H1 (cell line): ENCODE results near the gene DMBT1. TPM values are rescaled to one million over a fixed set of nuclear protein-coding genes. Genes with fewer than 3 reads are reported as not detected.

Experiments
- CTCF ChIA-PET: fragments of 300-600 bp; sonication (Branson Sonifier 250); formaldehyde crosslinking; loops from one replicate; lab custom pipeline; 2021; ENCODE audit not compliant: partially characterized antibody; lab: Charles Lee
- POLR2A ChIA-PET: fragments of 300-600 bp; sonication (Branson Sonifier 250); formaldehyde crosslinking; loops from one replicate; lab custom pipeline; 2021; ENCODE audit warnings: inconsistent platforms; ENCODE audit not compliant: partially characterized antibody; lab: Charles Lee
- DNase-seq, 2 experiments: peaks; one replicate each; pipeline versions ENCODE4 v3.0.0 to v3.0.0-alpha.2; 2010 to 2022; ENCODE audit warnings: low spot score in 2 of 2, low read depth in 1 of 2, mixed read lengths in 1 of 2
- FAIRE-seq: peaks from 2 replicates; lab custom pipeline; 2011; peaks lifted over from hg19 to GRCh38; lab: Jason Lieb, UNC
- H2AFZ ChIP-seq: 2 replicates; pipeline ENCODE4 v1.8.1; 2012; ENCODE audit warnings: low read length, inconsistent platforms
- H2AK5ac ChIP-seq: 2 replicates; pipeline ENCODE4 v1.6.1; 2013; ENCODE audit warnings: low read depth, low read length
- H2BK120ac ChIP-seq: replicated peaks from 2 replicates; pipeline ENCODE3; 2013; ENCODE audit warnings: low read depth, low read length, inconsistent platforms
- H2BK12ac ChIP-seq: 2 replicates; pipeline ENCODE4 v1.6.1; 2013; ENCODE audit warnings: low read depth, low read length
- H2BK15ac ChIP-seq: 2 replicates; pipeline ENCODE4 v1.6.1; 2013; ENCODE audit warnings: low read length
- H2BK20ac ChIP-seq: 2 replicates; pipeline ENCODE4 v1.6.1; 2013; ENCODE audit warnings: low read length
- H2BK5ac ChIP-seq: 2 replicates; pipeline ENCODE4 v1.6.1; 2013; ENCODE audit warnings: low read depth, low read length
- H3K14ac ChIP-seq: 2 replicates; pipeline ENCODE4 v1.6.1; 2013; ENCODE audit warnings: inconsistent platforms; ENCODE audit not compliant: insufficient read length
- H3K18ac ChIP-seq: 2 replicates; pipeline ENCODE4 v1.6.1; 2013; ENCODE audit warnings: low read length; ENCODE audit errors: extremely low read depth
- H3K23ac ChIP-seq: 2 replicates; pipeline ENCODE4 v1.6.1; 2013; ENCODE audit warnings: inconsistent platforms; ENCODE audit not compliant: insufficient read length
- H3K23me2 ChIP-seq: 2 replicates; pipeline ENCODE4 v1.6.1; 2013; ENCODE audit warnings: low read depth, low read length
- H3K27ac ChIP-seq: 2 replicates; pipeline ENCODE4 v1.6.1; 2011; ENCODE audit warnings: low read depth, low read length, inconsistent platforms
- H3K27me3 ChIP-seq, 4 experiments: replicated peaks in 1 of 4; 1 replicate in 1 of 4; 2 replicates in 3 of 4; pipeline versions ENCODE4 v1.6.1 to v1.8.1; 2011 to 2013; ENCODE audit warnings: low read length in 3 of 4, mild to moderate bottlenecking in 3 of 4, inconsistent platforms in 2 of 4, mixed read lengths in 2 of 4, moderate library complexity in 1 of 4; ENCODE audit not compliant: control insufficient read depth in 3 of 4, insufficient read depth in 3 of 4; ENCODE audit errors: extremely low read depth in 1 of 4
- H3K36me3 ChIP-seq, 4 experiments: 2 replicates each; pipeline versions ENCODE4 v1.6.1 to v1.8.1; 2011 to 2013; ENCODE audit warnings: mild to moderate bottlenecking in 4 of 4, low read length in 3 of 4, moderate library complexity in 2 of 4, control low read depth in 1 of 4, inconsistent platforms in 1 of 4; ENCODE audit not compliant: insufficient read depth in 4 of 4, control insufficient read depth in 2 of 4
- H3K4ac ChIP-seq: replicated peaks from 2 replicates; pipeline ENCODE3; 2013; ENCODE audit warnings: low read length, low read depth, mixed read lengths, inconsistent platforms; ENCODE audit not compliant: insufficient read length
- H3K4me1 ChIP-seq, 4 experiments: replicated peaks in 1 of 4; 1 replicate in 1 of 4; 2 replicates in 3 of 4; pipeline versions ENCODE4 v1.6.1 to v1.8.1; 2011 to 2013; ENCODE audit warnings: low read length in 3 of 4, inconsistent platforms in 2 of 4, mixed read lengths in 1 of 4; ENCODE audit not compliant: insufficient read depth in 4 of 4, control insufficient read depth in 3 of 4
- H3K4me2 ChIP-seq, 2 experiments: 2 replicates each; pipeline versions ENCODE4 v1.6.1 to v1.8.1; 2011 to 2013; ENCODE audit warnings: low read depth in 2 of 2, low read length in 2 of 2, control low read depth in 1 of 2, inconsistent platforms in 1 of 2, mild to moderate bottlenecking in 1 of 2; ENCODE audit not compliant: insufficient read depth in 1 of 2
- H3K4me3 ChIP-seq, 4 experiments: fragments of 200-600, 300-600 bp in 1 of 4; sonication (generic), shearing (Covaris generic), sonication (Bioruptor Twin) in 1 of 4; 2 replicates each; pipeline versions ENCODE4 v1.5.1 to v1.8.1; 2011 to 2016; ENCODE audit warnings: low read length in 4 of 4, low read depth in 3 of 4, control low read depth in 2 of 4, inconsistent platforms in 2 of 4, mild to moderate bottlenecking in 2 of 4, mixed read lengths in 1 of 4, moderate library complexity in 1 of 4; ENCODE audit not compliant: insufficient read depth in 2 of 4; ENCODE audit errors: extremely low read depth in 1 of 4
- H3K56ac ChIP-seq: replicated peaks from 2 replicates; pipeline ENCODE3; 2013; ENCODE audit warnings: low read depth, mild to moderate bottlenecking, mixed read lengths, low read length, inconsistent platforms; ENCODE audit not compliant: insufficient read length
- H3K79me1 ChIP-seq: 2 replicates; pipeline ENCODE4 v1.6.1; 2013; ENCODE audit warnings: low read depth, low read length, control low read depth
- H3K79me2 ChIP-seq, 2 experiments: 2 replicates each; pipeline versions ENCODE4 v1.6.1 to v1.8.1; 2012 to 2013; ENCODE audit warnings: low read length in 2 of 2, mild to moderate bottlenecking in 2 of 2, inconsistent platforms in 1 of 2; ENCODE audit not compliant: insufficient read depth in 2 of 2, control insufficient read depth in 1 of 2
- H3K9ac ChIP-seq, 4 experiments: replicated peaks in 1 of 4; 1 replicate in 1 of 4; 2 replicates in 3 of 4; pipeline versions ENCODE4 v1.6.1 to v1.8.1; 2011 to 2013; ENCODE audit warnings: low read depth in 3 of 4, low read length in 3 of 4, control low read depth in 2 of 4, mild to moderate bottlenecking in 2 of 4, moderate library complexity in 2 of 4, inconsistent platforms in 1 of 4; ENCODE audit errors: extremely low read depth in 1 of 4
- H3K9me3 ChIP-seq, 2 experiments: 2 replicates each; pipeline versions ENCODE4 v1.6.1 to v1.8.1; 2012 to 2013; ENCODE audit warnings: mild to moderate bottlenecking in 2 of 2, moderate library complexity in 2 of 2, control low read depth in 1 of 2, inconsistent platforms in 1 of 2, low read depth in 1 of 2, low read length in 1 of 2, mixed read lengths in 1 of 2; ENCODE audit not compliant: insufficient read depth in 2 of 2
- H4K20me1 ChIP-seq, 2 experiments: replicated peaks in 1 of 2; 2 replicates each; pipeline versions ENCODE3 to v1.8.1; 2011 to 2013; ENCODE audit warnings: inconsistent platforms in 2 of 2, low read length in 2 of 2, mild to moderate bottlenecking in 1 of 2; ENCODE audit not compliant: insufficient read depth in 2 of 2, control insufficient read depth in 1 of 2
- H4K5ac ChIP-seq: 2 replicates; pipeline ENCODE4 v1.6.1; 2013; ENCODE audit warnings: low read length, low read depth, mixed read lengths, inconsistent platforms; ENCODE audit not compliant: insufficient read length
- H4K8ac ChIP-seq: 2 replicates; pipeline ENCODE4 v1.8.0; 2013; ENCODE audit warnings: mild to moderate bottlenecking, moderate library complexity, low read length, inconsistent platforms; ENCODE audit not compliant: insufficient read depth; ENCODE audit errors: extremely low read depth
- H4K91ac ChIP-seq: replicated peaks from 2 replicates; pipeline ENCODE3; 2013; ENCODE audit warnings: low read length, mixed read lengths, inconsistent platforms; ENCODE audit not compliant: insufficient read length
- BCL11A ChIP-seq, 2 experiments: IDR thresholded peaks; one replicate each; pipeline ENCODE4 v1.6.1; 2011; ENCODE audit warnings: low read depth in 2 of 2, low read length in 2 of 2, mild to moderate bottlenecking in 2 of 2
- CTBP2 ChIP-seq: IDR thresholded peaks from 2 replicates; pipeline ENCODE4 v1.7.0; 2011; ENCODE audit warnings: borderline replicate concordance, mild to moderate bottlenecking, moderate library complexity, mixed read lengths, low read length; ENCODE audit not compliant: insufficient read depth, insufficient read length
- SAP30 ChIP-seq: fragments of 300-600 bp; sonication (generic); IDR thresholded peaks from 2 replicates; pipeline ENCODE4 v1.7.1; 2012; ENCODE audit warnings: low read length, moderate library complexity, mild to moderate bottlenecking, inconsistent platforms; ENCODE audit not compliant: insufficient read depth, insufficient replicate concordance
- WGBS, 2 experiments: shearing (Covaris generic) in 1 of 2; methylation state at CpG; one replicate each; pipeline versions ENCODE4 v1.1.6 to v1.1.7; 2013 to 2015; ENCODE audit warnings: low lambda C conversion rate in 2 of 2, mixed read lengths in 2 of 2, inconsistent platforms in 1 of 2, low coverage in 1 of 2, missing lambda C conversion rate in 1 of 2; ENCODE audit not compliant: insufficient replicate concordance in 2 of 2, insufficient coverage in 1 of 2, insufficient read length in 1 of 2; ENCODE audit errors: extremely low coverage in 1 of 2, missing lambda C conversion rate in 1 of 2; 5-methylcytosine and 5-hydroxymethylcytosine counted together
- polyA plus RNA-seq, 7 experiments: library from polyadenylated mRNA; depleted of rRNA in 3 of 7; stranded (reverse) in 5 of 7; unstranded in 2 of 7; fragments of >200 nt in 5 of 7; fragments of 200-250 nt in 2 of 7; gene quantifications; 1 replicate in 5 of 7; 2 replicates in 1 of 7; 4 replicates in 1 of 7; pipeline versions ENCODE4 v1.2.1 to v1.2.3, GENCODE V29; 2011 to 2013; ENCODE audit warnings: missing spikeins in 2 of 7, mixed read lengths in 2 of 7
- total RNA-seq: library from RNA; stranded (reverse); fragmentation: NEBNext Ultra II Directional; extraction: Animal tissue kit (Norgen Biotek cat#: 25700); gene quantifications from 2 replicates; pipeline ENCODE4 v1.2.1, GENCODE V29; 2021
- TF ChIP-seq, protein P1 (sequence below): IDR thresholded peaks from 2 replicates; pipeline ENCODE4 v1.6.1; 2011; ENCODE audit warnings: low read length, improper control_type of control experiment

DMBT1 gene
- total and polyA plus RNA-seq, 2 of the 8 experiments (the other 6 are each of a cell fraction or from before 2014, with no cell fraction given), result 0.03 TPM; not detected in 1

DNA sequence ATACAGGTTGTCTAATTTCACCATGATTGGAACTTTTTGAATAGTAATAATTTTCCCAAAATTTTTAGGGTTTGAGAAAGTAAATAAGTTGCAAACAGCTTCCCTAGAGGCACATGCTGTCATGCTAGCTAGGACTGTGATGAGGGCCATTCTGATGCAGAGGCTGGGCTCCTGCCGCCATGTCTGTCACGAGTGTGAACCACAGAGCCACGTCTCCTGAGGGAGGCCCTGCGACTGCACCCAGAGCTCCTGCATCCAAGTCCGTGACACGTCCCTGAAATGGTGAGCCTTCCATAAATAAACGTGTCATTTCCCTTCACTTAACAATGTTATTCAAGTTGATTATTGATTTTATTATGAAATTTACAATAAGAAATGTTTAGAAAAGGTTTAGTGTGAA is 99.1 kb downstream of the DMBT1 start:
- CTCF ChIA-PET, result interaction anchor here (0.7 to 4.9 kb wide), 4 partner anchors 10 to 365 kb away, joined by 3 to 39 read pairs (median 5); a partner anchor contains a TSS
- POLR2A ChIA-PET, result no interaction called here
- no peak for FAIRE-seq
- TF ChIP-seq SAP30, result no peak
- TF ChIP-seq, protein P1, sequence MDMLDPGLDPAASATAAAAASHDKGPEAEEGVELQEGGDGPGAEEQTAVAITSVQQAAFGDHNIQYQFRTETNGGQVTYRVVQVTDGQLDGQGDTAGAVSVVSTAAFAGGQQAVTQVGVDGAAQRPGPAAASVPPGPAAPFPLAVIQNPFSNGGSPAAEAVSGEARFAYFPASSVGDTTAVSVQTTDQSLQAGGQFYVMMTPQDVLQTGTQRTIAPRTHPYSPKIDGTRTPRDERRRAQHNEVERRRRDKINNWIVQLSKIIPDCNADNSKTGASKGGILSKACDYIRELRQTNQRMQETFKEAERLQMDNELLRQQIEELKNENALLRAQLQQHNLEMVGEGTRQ, result no peak
- no peak for TF ChIP-seq BCL11A (IDR thresholded peaks at IDR 0.05; ENCODE audit: low read depth in 2 of 2, low read length in 2 of 2)
- no peak for TF ChIP-seq CTBP2

More for the DNA sequence above, 99.1 kb downstream of the DMBT1 start:
- no peak overlapping the region for H4K91ac ChIP-seq
- no peaks in the 10 kb centered on the region for H3K36me3 ChIP-seq
- DNase-seq, result no peak
- no peak overlapping the region for H2BK20ac ChIP-seq
- no peak overlapping the region for H3K14ac ChIP-seq
- H3K4me1 ChIP-seq, result no peaks in the 10 kb centered on the region
- H2BK5ac ChIP-seq, result no peak overlapping the region
- WGBS, 2 experiments, result 87% methylated on average over 7 of the region's 7 CpGs; no CpG with 5 or more reads in 1 of the 2 experiments
- H4K5ac ChIP-seq, result no peak overlapping the region
- no peak overlapping the region for H2AFZ ChIP-seq
- no peak overlapping the region for H2BK15ac ChIP-seq
- H3K23me2 ChIP-seq, result no peaks in the 10 kb centered on the region
- H3K27me3 ChIP-seq, result no peaks in the 10 kb centered on the region
- no peak overlapping the region for H4K8ac ChIP-seq
- no peak overlapping the region for H2AK5ac ChIP-seq
- H2BK12ac ChIP-seq, result no peak overlapping the region
- no peaks in the 10 kb centered on the region for H4K20me1 ChIP-seq
- H3K9ac ChIP-seq, result no peak overlapping the region
- H3K4me3 ChIP-seq, result no peak overlapping the region
- no peak overlapping the region for H3K56ac ChIP-seq
- H3K18ac ChIP-seq, result no peak overlapping the region
- H3K79me2 ChIP-seq, result no peaks in the 10 kb centered on the region
- H3K23ac ChIP-seq, result no peak overlapping the region
- H3K9me3 ChIP-seq, result no peaks in the 10 kb centered on the region
- no peak overlapping the region for H3K27ac ChIP-seq
- H3K4ac ChIP-seq, result no peak overlapping the region
- H2BK120ac ChIP-seq, result no peak overlapping the region
- H3K79me1 ChIP-seq, result no peaks in the 10 kb centered on the region
- H3K4me2 ChIP-seq, result no peak overlapping the region
